ENCODE measurements around the gene BBOX1. TPM values are rescaled to one million over a fixed set of nuclear protein-coding genes. Genes with fewer than 3 reads are reported as not detected.

Gene BBOX1
- total and polyA plus RNA-seq, 2 of the 8 experiments (the other 6 are each of a cell fraction or from before 2014, with no cell fraction given): not detected

GRCh38 chr11:27002838-27003237 lies 37.8 kb upstream of the BBOX1 start:
- Histone ChIP-seq H3K14ac (ENCODE audit: insufficient read length) (no peak overlapping the region), H3K27me3 (replicated peaks in 1 of 4; ENCODE audit: control insufficient read depth in 3 of 4, extremely low read depth in 1 of 4, insufficient read depth in 3 of 4, low read length in 3 of 4) (no peaks in the 10 kb centered on the region), H4K8ac (ENCODE audit: extremely low read depth, insufficient read depth, low read length) (no peak overlapping the region), H3K79me1 (ENCODE audit: low read depth, low read length) (no peaks in the 10 kb centered on the region; the same call in 1 of the 2 replicates), H3K4ac (replicated peaks; ENCODE audit: insufficient read length, low read depth, low read length) (no peak overlapping the region), H3K36me3 (ENCODE audit: control insufficient read depth in 2 of 4, insufficient read depth in 4 of 4, low read length in 3 of 4) (no peaks in the 10 kb centered on the region), H3K23me2 (ENCODE audit: low read depth, low read length) (no peaks in the 10 kb centered on the region), H3K4me3 (ENCODE audit: extremely low read depth in 1 of 4, insufficient read depth in 2 of 4, low read depth in 3 of 4, low read length in 4 of 4) (no peak overlapping the region), H2BK12ac (ENCODE audit: low read depth, low read length) (no peak overlapping the region), H2AK5ac (ENCODE audit: low read depth, low read length) (no peak overlapping the region), H4K91ac (replicated peaks; ENCODE audit: insufficient read length, low read length) (no peak overlapping the region), H2AFZ (ENCODE audit: low read length) (no peak overlapping the region), H2BK20ac (ENCODE audit: low read length) (no peak overlapping the region), H3K4me2 (ENCODE audit: insufficient read depth in 1 of 2, low read depth in 2 of 2, low read length in 2 of 2) (no peak overlapping the region), H3K79me2 (ENCODE audit: control insufficient read depth in 1 of 2, insufficient read depth in 2 of 2, low read length in 2 of 2) (no peaks in the 10 kb centered on the region), H3K27ac (ENCODE audit: low read depth, low read length) (no peak overlapping the region), H3K18ac (ENCODE audit: extremely low read depth, low read length) (no peak overlapping the region), H2BK120ac (replicated peaks; ENCODE audit: low read depth, low read length) (no peak overlapping the region), H3K9me3 (ENCODE audit: insufficient read depth in 2 of 2, low read depth in 1 of 2, low read length in 1 of 2) (no peaks in the 10 kb centered on the region), H3K23ac (ENCODE audit: insufficient read length) (no peak overlapping the region), H2BK15ac (ENCODE audit: low read length) (no peak overlapping the region), H3K9ac (replicated peaks in 1 of 4; ENCODE audit: extremely low read depth in 1 of 4, low read depth in 3 of 4, low read length in 3 of 4) (no peak overlapping the region), H2BK5ac (ENCODE audit: low read depth, low read length) (no peak overlapping the region), H4K5ac (ENCODE audit: insufficient read length, low read depth, low read length) (no peak overlapping the region), H3K4me1 (replicated peaks in 1 of 4; ENCODE audit: control insufficient read depth in 3 of 4, insufficient read depth in 4 of 4, low read length in 3 of 4) (no peaks in the 10 kb centered on the region), H3K56ac (replicated peaks; ENCODE audit: insufficient read length, low read depth, low read length) (no peak overlapping the region), H4K20me1 (replicated peaks in 1 of 2; ENCODE audit: control insufficient read depth in 1 of 2, insufficient read depth in 2 of 2, low read length in 2 of 2) (no peaks in the 10 kb centered on the region)
- FAIRE-seq (no peak), DNase-seq (ENCODE audit: low read depth in 1 of 2, low spot score in 2 of 2) (no peak)
- ChIA-PET CTCF (ENCODE audit: partially characterized antibody) (interaction anchor here (0.6 to 3.0 kb wide), 5 partner anchors 9 to 194 kb away, joined by 3 to 11 read pairs (median 4); partner anchors contain the start of gene FIBIN), POLR2A (ENCODE audit: partially characterized antibody) (no interaction called here)
- WGBS, 2 experiments (ENCODE audit: extremely low coverage in 1 of 2, insufficient coverage in 1 of 2, insufficient read length in 1 of 2, insufficient replicate concordance in 2 of 2, low coverage in 1 of 2, low lambda C conversion rate in 2 of 2, missing lambda C conversion rate in 1 of 2): 86% methylated on average over 4 of the region's 4 CpGs; no CpG with 5 or more reads in 1 of the 2 experiments
- no peak for TF ChIP-seq E2F6 (IDR thresholded peaks at IDR 0.05)
- no peak for TF ChIP-seq FOSL1 (IDR thresholded peaks at IDR 0.05; ENCODE audit: insufficient read depth, low read depth, low read length)

All from H1 (cell line).